A549 (cell line): Measurements from ENCODE around the gene OPHN1.

ENCODE experiments used
- CHD2 ChIP-seq: fragments of 150-350 bp; IDR thresholded peaks from 2 replicates; pipeline ENCODE4 v1.6.1; 2014; ENCODE audit warnings: low read length; ENCODE audit not compliant: partially characterized antibody
- CTCF ChIP-seq: fragments of >200 bp; sonication (Bioruptor Twin); formaldehyde crosslinking; IDR thresholded peaks from 3 replicates; pipeline ENCODE4 v1.5.1; 2016
- ELK1 ChIP-seq: fragments of 150-350 bp; IDR thresholded peaks from 2 replicates; pipeline ENCODE4 v1.6.1; 2014; ENCODE audit warnings: low read depth, mild to moderate bottlenecking, low read length
- EP300 ChIP-seq, 2 experiments: fragments of >200 bp; sonication (Bioruptor Twin); formaldehyde crosslinking; IDR thresholded peaks; 2 replicates in 1 of 2; 3 replicates in 1 of 2; pipeline ENCODE4 v1.6.1; 2016 to 2017
- FOSL2 ChIP-seq, 2 experiments: fragments of 450-650 bp in 1 of 2; fragments of >200 bp in 1 of 2; sonication (Bioruptor Twin) in 1 of 2; formaldehyde crosslinking; IDR thresholded peaks; 2 replicates each; pipeline versions ENCODE4 v1.5.0 to v1.6.1; 2016 to 2020; ENCODE audit warnings: mild to moderate bottlenecking in 1 of 2, moderate library complexity in 1 of 2
- HDAC2 ChIP-seq: fragments of 200-600 bp; sonication (generic); IDR thresholded peaks from 2 replicates; pipeline ENCODE4 v1.6.1; 2016
- HMGXB4 ChIP-seq: fragments of 250-450 bp; sonication (Bioruptor Pico); IDR thresholded peaks from 2 replicates; pipeline ENCODE4 v1.5.0; 2021; ENCODE audit warnings: mild to moderate bottlenecking, moderate library complexity, borderline replicate concordance
- KDM1A ChIP-seq: fragments of 200-600 bp; sonication (generic); IDR thresholded peaks from 2 replicates; pipeline ENCODE4 v1.6.1; 2016; ENCODE audit warnings: low read depth, mild to moderate bottlenecking
- MAZ ChIP-seq: fragments of 150-350 bp; IDR thresholded peaks from 2 replicates; pipeline ENCODE4 v1.6.1; 2014; ENCODE audit warnings: antibody characterized with exemption, low read depth, low read length, borderline replicate concordance
- POLR2A ChIP-seq: IDR thresholded peaks from 2 replicates; pipeline ENCODE4 v1.6.1; 2012; ENCODE audit warnings: mild to moderate bottlenecking, low read length
- ZFP36 ChIP-seq: fragments of 450-650 bp; IDR thresholded peaks from 2 replicates; pipeline ENCODE4 v1.6.1; 2014; ENCODE audit warnings: borderline replicate concordance; ENCODE audit not compliant: partially characterized antibody

GRCh38 chrX:68369559-68369958, 63.7 kb downstream of the OPHN1 start:
- no peak for TF ChIP-seq POLR2A
- TF ChIP-seq CHD2: no peak
- TF ChIP-seq HMGXB4 (CRISPR knock-in tag): no peak
- no peak for TF ChIP-seq EP300 (IDR thresholded peaks at IDR 0.05)
- TF ChIP-seq MAZ: no peak
- no peak for TF ChIP-seq HDAC2
- no peak for TF ChIP-seq FOSL2 (IDR thresholded peaks at IDR 0.05)
- TF ChIP-seq FOSL2 (CRISPR knock-in tag; IDR thresholded peaks at IDR 0.05): no peak
- TF ChIP-seq CTCF: no peak
- no peak for TF ChIP-seq KDM1A
- TF ChIP-seq ELK1: no peak
- no peak for TF ChIP-seq ZFP36
